ENCODE data around the gene BAHCC1. TPM values are rescaled to one million over a fixed set of nuclear protein-coding genes. Genes with fewer than 3 reads are reported as not detected.

Gene BAHCC1
- total RNA-seq, 1 experiment from 2014 or later = 0.17 TPM

DNA sequence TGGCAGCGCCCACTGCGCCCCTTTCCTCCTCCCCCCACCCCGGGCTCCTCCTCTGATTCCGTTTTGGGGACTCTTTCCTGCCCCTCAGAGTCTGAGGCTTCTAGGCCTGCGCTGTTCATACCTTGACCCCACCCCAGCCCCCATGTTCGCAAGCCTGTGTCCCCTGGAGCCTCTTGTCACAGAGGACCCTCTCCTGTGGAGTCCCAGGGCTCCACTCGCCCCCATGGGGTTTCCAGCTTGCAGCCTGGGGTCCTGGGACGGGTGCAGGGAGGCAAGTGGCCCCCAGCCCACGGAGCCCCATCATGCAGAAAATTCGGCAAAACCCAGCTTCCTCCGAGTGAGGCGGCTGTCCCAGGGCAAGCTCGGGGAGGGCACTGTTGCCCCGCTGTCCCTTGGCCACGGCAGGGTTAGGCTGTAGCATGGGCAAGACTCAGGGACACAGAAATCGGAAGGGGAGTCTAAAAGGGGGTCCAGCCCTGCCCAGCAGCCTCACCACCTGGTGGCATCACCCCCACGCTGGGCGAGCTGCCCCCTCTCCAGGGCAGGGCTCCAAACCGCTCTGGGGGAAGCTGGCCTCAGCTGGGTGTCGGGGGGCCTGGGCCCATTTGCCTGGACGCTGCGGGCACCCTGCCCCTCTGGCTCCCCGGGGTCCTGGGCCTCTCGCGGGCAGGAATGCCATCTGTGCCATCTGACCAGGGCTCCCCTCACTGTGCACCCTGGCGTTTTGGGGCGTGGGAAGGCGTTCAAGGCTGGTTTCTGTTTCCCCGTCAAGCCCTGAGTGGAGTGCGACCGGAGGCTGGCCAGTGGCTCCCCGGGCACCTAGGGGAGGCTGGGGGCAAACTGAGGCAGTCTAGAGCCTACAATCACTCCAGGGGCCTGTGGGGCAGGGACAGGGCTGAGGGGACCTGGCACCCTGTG lies 11.5 kb upstream of the BAHCC1 start:
- Mint-ChIP-seq H3K27me3 (ENCODE audit: unreplicated experiment) (peaks cover 59% of the 10 kb centered on the region), H3K9me3 (ENCODE audit: low read depth, unreplicated experiment) (no peaks in the 10 kb centered on the region), H3K36me3 (ENCODE audit: insufficient read depth, unreplicated experiment) (peaks cover 10% of the 10 kb centered on the region), H3K4me3 (ENCODE audit: low read depth, unreplicated experiment) (no peak overlapping the region), H3K27ac (ENCODE audit: unreplicated experiment) (no peak overlapping the region), H3K4me1 (ENCODE audit: low read depth, unreplicated experiment) (no peaks in the 10 kb centered on the region)
- no TSS peak for BruUV-seq (replicated peaks)
- no peak for DNase-seq
- intact Hi-C loops (cut with micrococcal nuclease; ENCODE audit: unreplicated experiment) = no loop called here
- CTCF ChIA-PET = no interaction called here
- TF ChIP-seq, protein P1, sequence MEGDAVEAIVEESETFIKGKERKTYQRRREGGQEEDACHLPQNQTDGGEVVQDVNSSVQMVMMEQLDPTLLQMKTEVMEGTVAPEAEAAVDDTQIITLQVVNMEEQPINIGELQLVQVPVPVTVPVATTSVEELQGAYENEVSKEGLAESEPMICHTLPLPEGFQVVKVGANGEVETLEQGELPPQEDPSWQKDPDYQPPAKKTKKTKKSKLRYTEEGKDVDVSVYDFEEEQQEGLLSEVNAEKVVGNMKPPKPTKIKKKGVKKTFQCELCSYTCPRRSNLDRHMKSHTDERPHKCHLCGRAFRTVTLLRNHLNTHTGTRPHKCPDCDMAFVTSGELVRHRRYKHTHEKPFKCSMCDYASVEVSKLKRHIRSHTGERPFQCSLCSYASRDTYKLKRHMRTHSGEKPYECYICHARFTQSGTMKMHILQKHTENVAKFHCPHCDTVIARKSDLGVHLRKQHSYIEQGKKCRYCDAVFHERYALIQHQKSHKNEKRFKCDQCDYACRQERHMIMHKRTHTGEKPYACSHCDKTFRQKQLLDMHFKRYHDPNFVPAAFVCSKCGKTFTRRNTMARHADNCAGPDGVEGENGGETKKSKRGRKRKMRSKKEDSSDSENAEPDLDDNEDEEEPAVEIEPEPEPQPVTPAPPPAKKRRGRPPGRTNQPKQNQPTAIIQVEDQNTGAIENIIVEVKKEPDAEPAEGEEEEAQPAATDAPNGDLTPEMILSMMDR (IDR thresholded peaks at IDR 0.05; ENCODE audit: unreplicated experiment) = no peak

DNA sequence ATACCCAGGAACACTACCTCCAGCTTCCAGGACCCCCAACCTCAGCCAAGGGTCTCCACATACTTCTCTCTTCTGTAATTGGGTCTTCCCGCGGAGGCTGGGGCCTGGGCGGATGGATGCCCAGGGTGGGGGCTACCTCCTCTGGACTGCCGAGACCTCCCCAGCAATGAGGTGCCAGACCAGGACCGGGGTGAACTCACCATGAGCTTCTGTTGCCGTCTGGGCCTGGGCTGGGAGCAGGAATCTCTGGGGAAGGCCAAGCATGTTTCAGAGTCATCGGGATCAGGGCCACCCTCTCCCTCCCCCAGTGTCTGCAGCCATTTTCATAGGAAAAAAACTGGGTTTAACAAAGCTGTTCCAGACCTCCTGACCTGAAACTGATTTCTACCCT lies 10.3 kb upstream of the BAHCC1 start:
- CTCF ChIA-PET = no interaction called here
- TF ChIP-seq, protein P1 (IDR thresholded peaks at IDR 0.05; ENCODE audit: unreplicated experiment) = no peak
- no peak for DNase-seq
- Mint-ChIP-seq H3K9me3 (ENCODE audit: low read depth, unreplicated experiment) (no peaks in the 10 kb centered on the region), H3K4me1 (ENCODE audit: low read depth, unreplicated experiment) (no peaks in the 10 kb centered on the region), H3K36me3 (ENCODE audit: insufficient read depth, unreplicated experiment) (peaks cover 10% of the 10 kb centered on the region), H3K27ac (ENCODE audit: unreplicated experiment) (no peak overlapping the region), H3K27me3 (ENCODE audit: unreplicated experiment) (peaks cover 70% of the 10 kb centered on the region), H3K4me3 (ENCODE audit: low read depth, unreplicated experiment) (no peak overlapping the region)
- no TSS peak for BruUV-seq (replicated peaks)
- intact Hi-C loops (cut with micrococcal nuclease; ENCODE audit: unreplicated experiment) = no loop called here

DNA sequence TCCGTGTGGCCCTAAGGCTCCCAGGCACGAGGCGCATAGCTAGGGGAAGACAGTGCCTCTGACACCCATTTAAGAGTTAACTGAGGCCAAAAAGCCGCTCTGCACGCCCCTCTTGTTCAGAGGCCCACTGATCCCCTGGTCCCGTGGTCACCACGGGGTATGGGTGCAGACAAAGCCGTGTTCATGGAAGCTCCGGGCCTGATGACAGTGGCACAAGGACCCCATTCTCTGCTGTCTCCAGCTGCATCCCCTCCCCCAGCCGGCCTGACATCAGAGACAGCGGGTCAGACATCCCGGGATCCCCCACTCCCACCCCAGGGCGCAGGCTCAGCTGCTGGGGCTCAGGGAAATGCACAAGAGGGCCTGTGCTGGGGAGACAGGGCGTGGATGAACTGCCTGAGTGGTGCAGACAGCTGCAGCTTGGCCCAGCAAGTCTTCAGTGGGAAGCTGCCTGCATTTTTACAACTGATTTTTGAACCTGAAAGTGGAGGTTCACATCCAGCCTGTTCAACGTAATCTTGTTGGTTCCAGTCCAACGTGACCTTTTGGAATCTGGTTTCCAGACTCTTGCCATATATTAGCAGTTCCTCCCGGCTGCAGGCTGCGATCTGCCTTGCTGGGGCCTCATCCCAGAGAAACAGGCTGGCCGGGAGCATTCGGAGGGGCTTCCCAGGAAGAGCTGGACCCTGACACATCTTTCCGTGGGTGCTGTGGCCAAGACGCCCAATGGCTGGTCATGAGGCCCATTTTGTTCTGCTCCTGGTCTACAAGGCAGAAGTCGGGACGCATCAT lies 9.7 kb upstream of the BAHCC1 start:
- DNase-seq = no peak
- Mint-ChIP-seq H3K9me3 (ENCODE audit: low read depth, unreplicated experiment) (no peaks in the 10 kb centered on the region), H3K4me1 (ENCODE audit: low read depth, unreplicated experiment) (no peaks in the 10 kb centered on the region), H3K4me3 (ENCODE audit: low read depth, unreplicated experiment) (no peak overlapping the region), H3K27ac (ENCODE audit: unreplicated experiment) (no peak overlapping the region), H3K27me3 (ENCODE audit: unreplicated experiment) (peaks cover 76% of the 10 kb centered on the region), H3K36me3 (ENCODE audit: insufficient read depth, unreplicated experiment) (peaks cover 10% of the 10 kb centered on the region)
- CTCF ChIA-PET = no interaction called here
- intact Hi-C loops (cut with micrococcal nuclease; ENCODE audit: unreplicated experiment) = no loop called here
- BruUV-seq (replicated peaks) = no TSS peak
- TF ChIP-seq, protein P1 (IDR thresholded peaks at IDR 0.05; ENCODE audit: unreplicated experiment) = no peak

DNA sequence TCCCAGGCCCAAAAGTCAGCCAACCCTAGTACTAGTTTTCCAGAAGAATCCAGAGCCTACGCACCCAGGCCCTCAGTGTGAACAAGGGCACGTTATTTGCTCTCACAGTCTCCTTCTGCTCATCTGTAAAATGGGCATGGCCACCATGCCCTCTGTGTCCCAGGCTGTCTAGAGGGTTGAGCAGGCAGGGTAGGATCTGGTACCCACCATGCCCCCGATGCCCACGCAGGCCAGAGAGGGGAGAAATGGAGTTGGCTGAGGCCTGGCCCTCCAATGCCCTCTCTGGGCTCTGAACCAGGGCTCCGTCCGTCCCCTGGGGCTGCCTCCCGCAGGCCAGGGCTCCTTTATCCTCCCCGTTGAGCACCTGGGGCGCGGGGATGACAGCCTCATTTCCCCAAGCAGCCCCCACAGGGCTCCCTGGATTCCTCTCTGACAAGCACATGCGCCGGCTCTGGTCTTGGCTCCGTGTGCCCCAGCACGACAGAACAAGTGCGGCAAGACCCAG lies 9.1 kb upstream of the BAHCC1 start:
- CTCF ChIA-PET = no interaction called here
- H3K27ac Mint-ChIP-seq (ENCODE audit: unreplicated experiment) = no peak overlapping the region
- intact Hi-C loops (cut with micrococcal nuclease; ENCODE audit: unreplicated experiment) = no loop called here

More for the DNA sequence above, 9.1 kb upstream of the BAHCC1 start:
- Mint-ChIP-seq H3K36me3 (ENCODE audit: insufficient read depth, unreplicated experiment) (peaks cover 10% of the 10 kb centered on the region), H3K4me3 (ENCODE audit: low read depth, unreplicated experiment) (peak overlapping the region; percentile 56), H3K4me1 (ENCODE audit: low read depth, unreplicated experiment) (no peaks in the 10 kb centered on the region), H3K27me3 (ENCODE audit: unreplicated experiment) (peaks cover 76% of the 10 kb centered on the region), H3K9me3 (ENCODE audit: low read depth, unreplicated experiment) (no peaks in the 10 kb centered on the region)
- DNase-seq = no peak
- TF ChIP-seq, protein P1 (IDR thresholded peaks at IDR 0.05; ENCODE audit: unreplicated experiment) = no peak
- BruUV-seq (replicated peaks) = no TSS peak

All from Calu3 (cell line).